Myocyte (in vitro differentiated cells): ENCODE measurements around the gene SHROOM1. TPM values are rescaled to one million over a fixed set of nuclear protein-coding genes. Genes with fewer than 3 reads are reported as not detected.

Source experiments
- DNase-seq: peaks from one replicate; pipeline ENCODE4 v3.0.0-alpha.2; 2012; ENCODE audit warnings: low read depth
- total RNA-seq: library from RNA; depleted of rRNA; stranded (reverse); fragments of >200 nt; gene quantifications from 2 replicates; pipeline ENCODE4 v1.2.3, GENCODE V29; 2014

SHROOM1 gene
- total RNA-seq, 1 donor from 2014 or later = 7.7 TPM

DNA sequence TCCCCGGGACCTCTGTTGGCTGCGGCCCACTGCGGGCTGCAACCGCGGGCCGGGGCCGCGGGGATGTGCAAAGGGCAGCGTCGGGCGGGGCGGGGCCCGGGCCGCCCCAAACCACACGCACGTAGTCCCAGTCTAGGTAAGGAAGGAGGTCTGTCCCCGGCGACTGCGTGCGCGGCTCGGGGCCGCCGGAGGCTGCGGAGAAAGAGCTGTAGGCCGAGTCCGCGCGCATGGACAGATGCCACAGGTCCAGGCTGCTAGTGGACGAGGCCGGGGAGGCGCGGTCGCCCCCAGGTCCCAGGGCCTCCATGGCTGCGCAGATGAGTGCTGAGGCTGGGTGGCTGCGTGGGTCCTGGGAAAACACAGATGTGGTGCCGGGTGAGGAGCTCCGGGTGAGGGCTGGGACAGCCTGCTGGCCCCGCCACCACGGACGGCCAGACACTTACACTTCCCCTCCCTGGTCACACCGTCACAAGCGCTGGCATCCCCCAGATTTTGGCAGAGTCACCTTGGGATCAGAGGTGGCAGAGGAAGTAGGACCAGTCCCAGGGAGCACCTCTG is 4.5 kb downstream of the SHROOM1 start:
- no peak for DNase-seq

DNA sequence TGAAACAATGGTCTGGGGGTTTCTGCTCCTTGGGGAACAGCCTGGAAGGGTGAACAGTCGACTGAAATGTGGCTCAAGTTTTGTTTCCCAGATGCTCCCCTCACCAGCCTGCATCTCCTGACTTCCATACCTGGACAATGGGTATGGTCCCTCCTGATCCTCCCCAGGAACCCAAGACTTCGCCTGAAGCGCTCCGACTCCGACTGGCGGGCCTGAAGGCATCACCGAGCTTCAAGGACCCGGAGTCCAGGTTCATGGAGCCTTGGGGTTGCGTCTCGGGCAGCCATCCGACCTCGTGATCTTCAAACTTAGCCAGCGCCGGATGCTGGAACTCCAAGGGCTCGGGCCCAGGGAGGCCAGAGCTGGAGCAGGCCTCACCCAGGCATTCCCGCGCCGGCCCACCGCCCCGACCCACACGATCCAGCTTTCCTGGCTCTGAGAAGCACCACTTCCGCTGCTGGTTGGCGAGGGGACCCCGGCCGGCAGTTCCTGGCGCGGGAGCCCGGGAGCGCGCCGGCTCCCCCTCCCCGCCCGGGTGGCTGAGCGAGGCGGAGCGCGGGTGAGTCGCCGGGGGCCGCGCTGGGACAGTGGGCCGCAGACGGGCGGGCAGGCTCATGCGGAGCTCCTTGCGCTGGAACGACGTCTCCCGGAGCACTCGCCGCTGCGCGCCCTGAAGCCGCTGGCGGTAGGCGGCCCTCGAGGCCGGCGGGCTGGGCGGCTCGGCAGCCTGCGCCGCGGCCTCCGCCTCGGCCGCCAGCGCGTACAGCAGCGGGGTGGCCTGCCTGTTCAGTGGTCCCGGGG is 5.2 kb downstream of the SHROOM1 start:
- DNase-seq = no peak

DNA sequence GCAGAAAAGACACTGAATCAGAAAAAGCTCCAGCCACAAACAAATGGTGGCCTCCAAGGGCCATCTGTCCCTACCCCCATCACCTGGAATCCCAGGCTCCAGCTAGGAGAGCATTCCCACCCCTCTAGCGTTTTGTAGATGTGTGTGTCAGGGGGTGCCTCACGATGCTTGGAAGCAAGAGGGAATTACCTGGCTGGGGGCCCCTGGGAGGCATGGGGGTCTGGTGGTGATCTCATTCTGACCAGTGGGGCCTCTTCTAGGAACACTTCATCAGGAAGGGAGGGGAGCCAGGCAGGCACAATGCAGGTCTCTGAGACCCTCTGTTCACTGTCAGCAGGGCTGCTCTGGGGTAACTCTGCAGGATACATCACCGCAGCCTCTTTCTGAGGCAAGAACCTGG is 6.0 kb downstream of the SHROOM1 start:
- DNase-seq = no peak

DNA sequence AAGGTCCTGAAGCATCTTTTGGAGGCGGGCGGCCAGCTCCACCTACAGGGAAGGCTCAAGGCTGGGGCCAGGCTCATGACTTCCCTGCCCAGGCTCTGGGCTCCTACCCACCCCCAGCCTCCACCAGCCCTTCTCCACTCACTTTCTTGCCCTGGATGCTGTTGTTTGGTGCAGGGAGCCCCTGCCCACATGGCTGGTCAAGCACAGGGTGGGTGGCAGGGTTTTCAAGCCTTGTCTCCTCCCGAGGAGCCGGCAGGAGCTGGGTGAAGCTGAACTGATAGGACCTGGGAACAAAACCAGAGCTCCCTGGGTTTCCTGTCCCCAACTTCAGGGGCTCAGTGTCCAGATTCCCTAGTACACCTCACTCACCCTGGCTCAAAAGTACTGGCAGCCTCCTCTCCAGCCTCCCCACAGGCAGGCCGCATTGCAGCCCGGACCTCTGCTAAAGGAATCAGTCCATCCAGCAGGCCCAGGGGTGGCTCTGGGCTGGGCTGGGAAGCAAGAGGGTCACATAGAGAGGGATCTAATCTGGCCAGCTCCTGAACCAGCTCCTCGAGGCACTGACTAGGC is 6.9 kb downstream of the SHROOM1 start:
- DNase-seq = no peak

DNA sequence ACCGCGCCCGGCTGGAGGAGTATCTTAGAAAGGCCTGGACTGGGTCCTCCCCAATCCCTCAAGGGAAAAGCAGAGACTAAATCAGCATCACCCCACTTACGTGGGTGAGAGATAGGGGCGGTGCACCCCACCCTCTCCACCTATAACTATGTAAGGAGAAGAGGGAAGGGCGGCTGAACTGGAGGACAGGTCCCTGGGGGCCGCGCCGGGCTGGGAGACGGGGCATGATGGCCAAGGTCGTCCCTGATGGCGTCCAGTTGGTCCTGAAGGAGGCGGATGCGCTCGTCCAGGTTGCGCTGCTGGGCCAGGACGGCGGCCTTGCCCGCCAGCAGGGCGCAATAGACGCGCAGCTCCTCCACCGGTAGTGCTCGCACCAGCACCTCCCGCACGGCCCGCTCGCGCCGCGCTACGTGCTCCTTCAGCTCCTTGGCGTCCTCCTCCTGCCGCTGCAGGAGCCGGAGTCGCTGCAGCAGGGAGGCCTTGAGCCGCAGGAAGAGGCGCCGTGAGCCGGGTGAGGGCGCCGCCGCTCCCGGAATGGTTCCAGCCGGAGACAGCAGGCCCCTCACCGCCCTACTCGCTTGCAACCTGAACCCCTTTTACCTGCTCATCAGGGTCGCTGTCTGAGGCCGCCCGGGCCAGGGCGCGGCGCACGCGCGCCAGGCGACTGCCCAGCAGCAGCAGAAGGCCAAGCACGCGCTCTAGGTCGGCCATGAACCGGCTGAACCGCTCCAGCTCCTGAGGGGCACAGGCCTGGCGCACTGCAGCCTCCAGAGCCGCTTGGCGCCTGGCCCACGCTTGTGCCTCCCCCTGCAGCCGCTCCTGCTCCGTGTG is 7.6 kb downstream of the SHROOM1 start:
- no peak for DNase-seq

- no peak for DNase-seq
Observed at GRCh38 chr5:132821791-132822190, 8.7 kb downstream of the SHROOM1 start.

- DNase-seq = no peak
Observed at GRCh38 chr5:132821350-132821749, 9.1 kb downstream of the SHROOM1 start.

GRCh38 chr5:132820162-132820754 is 10.2 kb downstream of the SHROOM1 start:
- DNase-seq = peak; percentile 91

DNA sequence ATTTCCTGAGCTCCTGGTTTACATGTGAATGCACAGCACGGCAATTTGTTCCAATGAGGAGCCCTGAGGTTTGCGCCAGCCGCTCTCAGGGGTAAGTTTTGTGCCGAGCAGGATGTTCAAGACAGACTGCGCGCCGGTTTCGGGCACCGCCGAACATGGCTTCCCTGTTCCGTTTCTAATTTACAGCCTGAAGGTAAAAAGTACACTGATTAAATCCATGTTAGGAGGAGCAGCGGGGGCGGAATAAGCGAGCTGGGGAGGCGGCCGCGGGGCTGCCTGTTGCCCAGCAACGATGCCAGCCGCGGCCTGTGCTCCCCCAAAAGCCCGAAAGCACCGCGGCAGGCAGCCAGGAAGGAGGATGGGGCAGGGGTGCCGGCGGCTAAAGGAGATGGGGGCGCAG is 11.0 kb downstream of the SHROOM1 start:
- no peak for DNase-seq

DNA sequence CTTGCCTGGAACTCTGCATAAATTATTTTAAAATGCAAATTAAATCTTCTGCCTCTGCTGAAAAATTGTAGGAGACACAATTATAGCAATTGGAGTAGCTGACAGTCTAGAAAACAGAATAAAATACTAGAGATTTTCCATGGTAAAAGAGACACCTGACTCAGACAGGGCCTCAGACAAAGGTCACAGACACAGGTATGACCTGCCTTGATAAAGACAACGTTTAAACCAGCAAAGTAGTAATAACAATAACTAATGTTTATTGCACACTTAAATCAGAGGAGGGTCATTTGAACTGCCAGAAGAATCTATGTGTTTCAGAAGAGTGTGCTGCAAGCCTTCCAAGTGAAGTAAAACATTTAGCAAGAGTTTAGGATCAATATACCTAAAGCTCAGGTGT is 13.4 kb downstream of the SHROOM1 start:
- DNase-seq = no peak

GRCh38 chr5:132816554-132816953 is 13.9 kb downstream of the SHROOM1 start:
- DNase-seq = no peak

- no peak for DNase-seq
Observed at GRCh38 chr5:132816083-132816482, 14.4 kb downstream of the SHROOM1 start.

- DNase-seq = no peak
Observed at GRCh38 chr5:132815454-132815853, 15.0 kb downstream of the SHROOM1 start.

- DNase-seq = no peak
Observed at GRCh38 chr5:132814503-132815294, 15.7 kb downstream of the SHROOM1 start.

DNA sequence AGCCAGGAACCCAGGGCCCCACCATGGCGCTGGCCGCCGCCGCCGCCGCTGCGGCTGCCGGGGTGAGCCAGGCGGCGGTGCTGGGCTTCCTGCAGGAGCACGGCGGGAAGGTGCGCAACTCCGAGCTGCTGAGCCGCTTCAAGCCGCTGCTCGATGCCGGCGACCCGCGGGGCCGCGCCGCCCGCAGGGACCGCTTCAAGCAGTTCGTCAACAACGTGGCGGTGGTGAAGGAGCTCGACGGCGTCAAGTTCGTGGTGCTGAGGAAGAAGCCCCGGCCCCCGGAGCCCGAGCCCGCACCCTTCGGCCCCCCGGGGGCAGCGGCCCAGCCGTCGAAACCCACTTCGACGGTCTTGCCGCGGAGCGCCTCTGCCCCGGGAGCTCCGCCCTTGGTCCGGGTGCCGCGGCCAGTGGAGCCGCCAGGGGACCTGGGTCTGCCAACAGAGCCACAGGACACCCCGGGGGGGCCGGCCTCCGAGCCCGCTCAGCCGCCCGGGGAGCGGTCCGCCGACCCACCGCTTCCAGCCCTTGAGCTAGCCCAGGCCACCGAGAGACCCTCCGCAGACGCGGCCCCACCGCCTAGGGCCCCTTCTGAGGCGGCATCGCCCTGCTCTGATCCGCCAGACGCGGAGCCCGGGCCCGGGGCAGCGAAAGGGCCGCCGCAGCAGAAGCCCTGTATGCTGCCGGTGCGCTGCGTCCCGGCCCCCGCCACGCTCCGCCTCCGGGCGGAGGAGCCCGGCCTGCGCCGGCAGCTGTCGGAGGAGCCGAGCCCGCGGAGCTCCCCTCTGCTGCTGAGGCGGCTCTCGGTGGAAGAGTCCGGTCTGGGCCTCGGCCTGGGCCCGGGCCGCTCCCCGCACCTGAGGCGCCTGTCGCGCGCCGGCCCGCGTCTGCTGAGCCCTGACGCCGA is 16.6 kb downstream of the SHROOM1 start:
- DNase-seq = no peak

DNA sequence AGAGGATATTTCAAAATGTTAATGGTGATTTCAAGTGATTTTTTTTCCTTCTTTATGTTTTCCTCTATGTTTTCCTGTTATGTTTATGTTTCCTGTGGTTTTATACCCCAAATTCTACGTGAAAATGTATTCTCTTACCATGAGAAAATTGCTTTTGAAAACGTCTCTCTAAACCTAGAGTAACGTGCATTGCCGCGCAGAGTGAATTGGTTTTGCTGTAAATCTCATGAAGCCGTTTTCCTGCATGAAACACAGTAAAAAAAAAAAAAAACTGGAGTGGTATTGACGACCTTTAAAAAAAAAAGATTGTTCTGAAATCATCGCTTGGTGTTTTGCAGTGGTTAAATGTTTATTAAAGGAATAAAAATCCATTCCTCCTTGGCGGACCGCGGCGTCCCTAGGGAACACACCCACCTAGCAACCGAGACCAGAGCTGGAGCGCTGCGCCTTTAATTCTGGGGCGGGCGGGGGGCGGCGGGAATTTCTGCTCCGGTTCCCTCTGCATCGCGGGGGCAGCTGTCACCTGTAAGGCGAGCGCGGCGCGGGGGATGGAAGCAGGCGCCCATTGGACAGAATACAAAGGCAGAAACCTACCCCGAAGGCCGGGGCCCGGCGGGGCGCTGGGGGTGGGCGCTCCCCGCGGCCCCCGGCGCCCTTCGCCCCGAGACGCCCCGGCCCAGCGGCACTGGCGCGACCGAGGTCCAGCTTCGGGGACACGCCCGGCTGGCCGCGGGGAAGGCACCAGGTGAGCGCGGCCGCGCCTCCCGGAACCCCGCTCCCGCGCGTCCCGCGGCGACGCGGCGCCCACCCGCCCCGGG is 17.5 kb downstream of the SHROOM1 start, which contains the start of gene SOWAHA:
SOWAHA (plus strand) TSS at position 522 of the 818 bp plus-strand sequence. CDS start 320 bp downstream, outside the sequence.
- peak; percentile 16 for DNase-seq

- no peak for DNase-seq
Observed at GRCh38 chr5:132812123-132812765, 18.2 kb downstream of the SHROOM1 start.

DNA sequence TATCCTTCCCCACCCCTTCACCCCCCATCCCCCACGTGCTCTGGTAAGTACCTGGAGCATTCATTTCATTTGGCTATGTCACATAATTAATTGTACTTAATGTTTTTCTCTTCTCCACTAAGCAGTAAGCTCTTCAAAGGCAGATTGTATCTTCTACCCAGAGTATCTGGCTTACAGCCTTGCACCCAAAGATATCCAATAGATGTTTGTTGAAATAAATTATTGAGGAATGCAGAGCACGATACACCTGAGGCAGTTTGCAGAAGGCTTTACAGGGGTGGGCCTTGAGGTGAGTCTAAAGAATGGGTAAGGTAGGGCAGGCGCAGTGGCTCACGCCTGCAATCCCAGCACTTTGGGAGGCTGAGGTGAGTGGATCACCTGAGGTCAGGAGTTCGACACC is 19.8 kb downstream of the SHROOM1 start:
- no peak for DNase-seq
